Caco-2 (cell line): ENCODE measurements around the gene POLR2E. TPM values are rescaled to one million over a fixed set of nuclear protein-coding genes. Genes with fewer than 3 reads are reported as not detected.

Experiments used
- BruUV-seq: library from RNA; stranded (reverse); fragments of 400-500 nt; replicated peaks from 2 replicates; lab custom pipeline; 2021; lab: Mats Ljungman, UMichigan
- CTCF ChIA-PET: fragments of 300-600 bp; sonication (Branson Sonifier 250); formaldehyde crosslinking; loops from one replicate; lab custom pipeline; 2022; ENCODE audit warnings: antibody characterized with exemption; lab: Charles Lee
- POLR2A ChIA-PET: fragments of 300-600 bp; sonication (Branson Sonifier 250); formaldehyde crosslinking; loops from one replicate; lab custom pipeline; 2022; ENCODE audit warnings: antibody characterized with exemption; lab: Charles Lee
- DNase-seq, 2 experiments: peaks; one replicate each; pipeline versions ENCODE4 v3.0.0 to v3.0.0-alpha.2; 2020 to 2022
- H3K27me3 ChIP-seq: replicated peaks from 2 replicates; pipeline ENCODE4 v1.6.0; 2011; ENCODE audit warnings: low read length; ENCODE audit not compliant: control insufficient read depth, insufficient read depth
- H3K36me3 ChIP-seq: 2 replicates; pipeline ENCODE4 v1.5.1; 2011; ENCODE audit warnings: low read length; ENCODE audit not compliant: control insufficient read depth, insufficient read depth
- H3K4me1 ChIP-seq: fragments of 250-450 bp; sonication (Bioruptor Pico); 2 replicates; pipeline ENCODE4 v1.5.1; 2020; ENCODE audit warnings: mild to moderate bottlenecking
- H3K4me3 ChIP-seq: 2 replicates; pipeline ENCODE4 v1.5.1; 2011; ENCODE audit warnings: low read depth, mild to moderate bottlenecking, control low read depth, low read length
- H3K9me3 ChIP-seq: fragments of 250-450 bp; sonication (Bioruptor Pico); 2 replicates; pipeline ENCODE4 v1.5.1; 2020; ENCODE audit warnings: mild to moderate bottlenecking, moderate library complexity
- H3K27ac Mint-ChIP-seq: one replicate; pipeline ENCODE4 v1.8.0; 2022; ENCODE audit warnings: mixed read lengths; ENCODE audit not compliant: unreplicated experiment
- H3K27me3 Mint-ChIP-seq: one replicate; pipeline ENCODE4 v1.8.0; 2022; ENCODE audit warnings: mixed read lengths; ENCODE audit not compliant: insufficient read depth, unreplicated experiment
- H3K36me3 Mint-ChIP-seq: one replicate; pipeline ENCODE4 v1.8.0; 2022; ENCODE audit warnings: mild to moderate bottlenecking, mixed read lengths; ENCODE audit not compliant: insufficient read depth, unreplicated experiment
- H3K4me1 Mint-ChIP-seq: one replicate; pipeline ENCODE4 v1.8.0; 2022; ENCODE audit warnings: low read depth, mixed read lengths; ENCODE audit not compliant: unreplicated experiment
- H3K4me3 Mint-ChIP-seq: one replicate; pipeline ENCODE4 v1.8.0; 2022; ENCODE audit warnings: mild to moderate bottlenecking, moderate library complexity, mixed read lengths; ENCODE audit not compliant: unreplicated experiment
- H3K9me3 Mint-ChIP-seq: one replicate; pipeline ENCODE4 v1.8.0; 2022; ENCODE audit warnings: mixed read lengths; ENCODE audit not compliant: unreplicated experiment
- CTCF ChIP-seq, 2 experiments: fragments of 200-600 bp in 1 of 2; IDR thresholded peaks; 1 replicate in 1 of 2; 2 replicates in 1 of 2; pipeline versions ENCODE4 v1.5.1 to v1.8.0; 2011 to 2022; ENCODE audit warnings: antibody characterized with exemption in 1 of 2, control low read depth in 1 of 2, inconsistent platforms in 1 of 2, low read depth in 1 of 2, low read length in 1 of 2, mild to moderate bottlenecking in 1 of 2, moderate library complexity in 1 of 2; ENCODE audit not compliant: insufficient read depth in 1 of 2, severe bottlenecking in 1 of 2, unreplicated experiment in 1 of 2
- intact Hi-C: fragments of 100-400 bp; cut with micrococcal nuclease; formaldehyde crosslinking; loops from one replicate; pipeline ENCODE4 v1.10.0; 2022; ENCODE audit not compliant: unreplicated experiment
- total RNA-seq: library from RNA; stranded (reverse); gene quantifications from 2 replicates; pipeline ENCODE4 v1.2.3, GENCODE V29; 2022

Gene POLR2E
- total RNA-seq, 1 experiment from 2014 or later: 264 TPM

DNA sequence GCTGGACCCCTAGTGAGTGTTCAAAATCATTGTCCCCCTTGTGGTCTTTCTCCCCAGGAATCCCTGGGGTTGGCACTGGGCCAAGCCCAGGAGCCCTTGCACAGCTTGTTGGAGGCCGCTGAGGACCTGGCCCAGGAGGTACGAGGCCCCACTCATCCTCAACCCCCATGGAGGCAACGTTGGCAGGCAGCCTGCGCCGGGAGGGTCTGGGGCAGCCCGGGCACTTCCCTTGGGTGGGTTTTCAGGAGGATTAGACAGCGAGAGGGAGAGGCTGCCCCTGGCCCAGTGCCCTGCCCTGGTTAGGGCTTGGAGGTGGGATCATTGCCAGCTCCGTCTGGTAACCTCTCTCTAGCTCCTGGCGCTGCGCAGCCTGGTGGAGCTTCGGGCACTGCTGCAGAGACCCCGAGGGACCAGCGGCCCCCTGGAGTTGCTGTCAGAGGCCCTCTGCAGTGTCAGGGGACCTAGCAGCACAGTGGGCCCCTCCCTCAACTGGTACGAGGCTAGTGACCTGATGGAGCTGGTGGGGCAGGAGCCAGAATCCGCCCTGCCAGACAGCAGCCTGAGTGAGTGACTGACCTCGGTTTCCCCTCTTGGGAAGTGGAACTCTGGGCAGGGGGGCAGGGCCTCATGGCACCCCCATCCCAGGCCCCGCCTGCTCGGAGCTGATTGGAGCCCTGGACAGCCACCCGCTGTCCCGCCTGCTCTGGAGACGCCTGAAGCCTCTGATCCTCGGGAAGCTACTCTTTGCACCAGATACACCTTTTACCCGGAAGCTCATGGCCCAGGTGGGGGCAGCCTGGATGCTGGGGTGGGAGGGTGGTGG lies 52.3 kb downstream of the POLR2E start:
- no TSS peak for BruUV-seq
- intact Hi-C loops: no loop called here
- Mint-ChIP-seq H3K36me3 (peaks cover 44% of the 10 kb centered on the region), H3K27me3 (no peaks in the 10 kb centered on the region), H3K4me3 (no peak overlapping the region), H3K27ac (no peak overlapping the region), H3K4me1 (no peaks in the 10 kb centered on the region), H3K9me3 (no peaks in the 10 kb centered on the region)
- Histone ChIP-seq H3K4me1 (peaks cover 10% of the 10 kb centered on the region), H3K9me3 (no peaks in the 10 kb centered on the region), H3K4me3 (no peak overlapping the region), H3K36me3 (no peaks in the 10 kb centered on the region; the same call in 1 of the 2 replicates), H3K27me3 (no peaks in the 10 kb centered on the region)
- TF ChIP-seq CTCF (IDR thresholded peaks at IDR 0.05; ENCODE audit: insufficient read depth in 1 of 2, low read depth in 1 of 2, low read length in 1 of 2, severe bottlenecking in 1 of 2, unreplicated experiment in 1 of 2): no peak
- CTCF ChIA-PET: interaction anchor here (0.8 to 1.6 kb wide), 2 partner anchors 16 to 42 kb away, joined by 3 read pairs; partner anchors contain the start of gene CNN2
- POLR2A ChIA-PET: no interaction called here
- no peak for DNase-seq

DNA sequence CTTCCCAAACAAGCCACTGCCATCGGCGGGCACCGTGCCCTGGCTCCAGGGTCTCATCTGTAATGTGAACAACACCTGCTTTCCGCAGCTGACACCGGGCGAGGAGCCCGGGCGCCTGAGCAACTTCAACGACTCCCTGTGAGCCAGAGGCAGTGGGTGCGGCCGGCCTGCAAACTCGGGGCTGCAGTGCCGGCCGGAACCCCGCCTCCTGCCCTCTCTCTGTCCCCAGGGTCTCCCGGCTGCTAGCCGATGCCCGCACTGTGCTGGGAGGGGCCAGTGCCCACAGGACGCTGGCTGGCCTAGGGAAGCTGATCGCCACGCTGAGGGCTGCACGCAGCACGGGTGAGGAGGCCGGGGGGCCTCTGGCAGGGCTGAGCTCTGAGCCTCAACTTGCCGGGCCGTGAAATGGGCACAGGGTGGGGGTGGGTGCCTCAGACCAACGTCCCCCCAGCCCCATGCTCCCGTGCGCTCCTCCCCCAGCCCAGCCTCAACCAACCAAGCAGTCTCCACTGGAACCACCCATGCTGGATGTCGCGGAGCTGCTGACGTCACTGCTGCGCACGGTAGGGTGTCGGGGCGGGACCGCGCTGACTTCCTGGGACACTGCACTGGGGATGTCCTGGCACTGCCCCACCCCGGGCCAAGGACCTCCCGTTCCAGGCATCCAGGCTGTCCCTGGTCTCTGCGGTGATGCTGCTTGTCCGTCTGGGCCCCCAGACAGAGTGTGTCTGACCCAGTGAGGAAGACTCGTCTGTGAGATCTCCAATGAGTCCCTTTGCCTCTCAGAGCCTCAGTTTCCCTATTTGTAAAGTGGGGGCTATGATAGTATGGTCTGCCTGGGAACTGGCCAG lies 53.1 kb downstream of the POLR2E start:
- Mint-ChIP-seq H3K27ac (no peak overlapping the region), H3K4me1 (no peaks in the 10 kb centered on the region), H3K4me3 (no peak overlapping the region), H3K27me3 (no peaks in the 10 kb centered on the region), H3K36me3 (peaks cover 52% of the 10 kb centered on the region), H3K9me3 (no peaks in the 10 kb centered on the region)
- H3K4me1 ChIP-seq: peaks cover 10% of the 10 kb centered on the region
- no peak for TF ChIP-seq CTCF (IDR thresholded peaks at IDR 0.05; ENCODE audit: insufficient read depth in 1 of 2, low read depth in 1 of 2, low read length in 1 of 2, severe bottlenecking in 1 of 2, unreplicated experiment in 1 of 2)
- H3K9me3 ChIP-seq: no peaks in the 10 kb centered on the region
- POLR2A ChIA-PET: interaction anchor here (2.4 kb wide), 1 partner anchor 227 kb away, joined by 21 read pairs; the partner anchor contains the start of gene CIRBP
- H3K27me3 ChIP-seq: no peaks in the 10 kb centered on the region
- no peak overlapping the region for H3K4me3 ChIP-seq
- CTCF ChIA-PET: interaction anchor here (0.6 to 1.6 kb wide), 2 partner anchors 15 to 113 kb away, joined by 3 read pairs; partner anchors contain the start of gene CNN2
- BruUV-seq: no TSS peak
- no peak for DNase-seq
- intact Hi-C loops: loop anchor here (1.0 to 2.0 kb wide), 2 partner anchors 21 to 22 kb away; partner anchors contain the start of genes RNU6-2 and TMEM259
- no peaks in the 10 kb centered on the region; the same call in 1 of the 2 replicates for H3K36me3 ChIP-seq
